Activated T-cell treated with anti-CD3 and anti-CD28 coated beads, Interleukin-2, amount 50 U/mL, for 48 hours (primary cell): ENCODE results near the gene MAFG.

ENCODE experiments used
- DNase-seq, 2 experiments: peaks; one replicate each; pipeline ENCODE4 v3.0.0-alpha.2; 2020

The MAFG gene

GRCh38 chr17:81927653-81928543 is at the start of gene MAFG:
Gene MAFG (minus strand): TSS chr17:81927735. CDS start chr17:81923185, 4,550 bp downstream.
- peak; percentile 92 to 93 for DNase-seq

- DNase-seq = peak; percentile 70 to 73
These were observed 49.0 kb upstream of the MAFG start for GRCh38 chr17:81976332-81977210.

GRCh38 chr17:81973432-81973831 is 45.9 kb upstream of the MAFG start:
- no peak for DNase-seq

- no peak for DNase-seq
These were observed 41.6 kb upstream of the MAFG start for GRCh38 chr17:81968850-81969812.

GRCh38 chr17:81968396-81968745 is 40.8 kb upstream of the MAFG start:
- DNase-seq = no peak

GRCh38 chr17:81967533-81968395 is 40.2 kb upstream of the MAFG start:
- DNase-seq = peak; percentile 92 to 93

GRCh38 chr17:81967244-81967532 is 39.7 kb upstream of the MAFG start:
- DNase-seq = no peak

- no peak for DNase-seq
These were observed 39.1 kb upstream of the MAFG start for GRCh38 chr17:81966343-81967243.

GRCh38 chr17:81964081-81964849 is 36.7 kb upstream of the MAFG start:
- no peak for DNase-seq

- DNase-seq = no peak
These were observed 35.2 kb upstream of the MAFG start for GRCh38 chr17:81962499-81963441.

- no peak for DNase-seq
These were observed 34.3 kb upstream of the MAFG start for GRCh38 chr17:81961521-81962498.

- no peak for DNase-seq
These were observed 33.6 kb upstream of the MAFG start, which contains the start of gene NOTUM for GRCh38 chr17:81961087-81961511. Gene NOTUM (minus strand): TSS chr17:81961187. CDS start chr17:81960909, 278 bp downstream.

GRCh38 chr17:81960130-81960958 is 32.8 kb upstream of the MAFG start:
- DNase-seq = no peak

GRCh38 chr17:81959362-81960129 is 32.0 kb upstream of the MAFG start:
- DNase-seq = peak; percentile 85 to 87

GRCh38 chr17:81958633-81959342 is 31.3 kb upstream of the MAFG start:
- DNase-seq = no peak
